ENCODE data around the gene RTN3. TPM values are rescaled to one million over a fixed set of nuclear protein-coding genes. Genes with fewer than 3 reads are reported as not detected.
"Not testable (repeated sequence)": the region's sequence is repeated elsewhere in the genome, so short reads cannot be mapped to it uniquely, and the experiment has no call there.

The RTN3 gene
- total RNA-seq, 1 donor from 2014 or later: 61.1 TPM

- no peak overlapping the region for H3K27ac Mint-ChIP-seq
- peaks cover 27% of the 10 kb centered on the region for H3K4me1 Mint-ChIP-seq (ENCODE audit: low read depth)
- peak overlapping the region; percentile 86 for H3K4me3 Mint-ChIP-seq (ENCODE audit: low read depth)
- H3K36me3 Mint-ChIP-seq (ENCODE audit: low read depth): peaks cover 19% of the 10 kb centered on the region
- H3K27me3 Mint-ChIP-seq (ENCODE audit: low read depth): no peaks in the 10 kb centered on the region
- no peak for DNase-seq (ENCODE audit: low spot score)
- intact Hi-C loops (cut with micrococcal nuclease): loop anchor here (5.0 kb wide), 1 partner anchor 133 kb away; the partner anchor contains the start of gene PLAAT4
- H3K9me3 Mint-ChIP-seq: no peaks in the 10 kb centered on the region
Measured at GRCh38 chr11:63670096-63670432, 11.2 kb upstream of the RTN3 start.

GRCh38 chr11:63670433-63671321, 10.6 kb upstream of the RTN3 start:
- no peaks in the 10 kb centered on the region for H3K9me3 Mint-ChIP-seq
- peaks cover 27% of the 10 kb centered on the region for H3K4me1 Mint-ChIP-seq (ENCODE audit: low read depth)
- peak overlapping the region; percentile 80 for H3K27ac Mint-ChIP-seq
- intact Hi-C loops (cut with micrococcal nuclease): loop anchor here (1.0 to 5.0 kb wide), 2 partner anchors 11 to 133 kb away; partner anchors contain the start of genes PLAAT4 and RTN3
- DNase-seq (ENCODE audit: low spot score): peak; percentile 19
- H3K27me3 Mint-ChIP-seq (ENCODE audit: low read depth): no peaks in the 10 kb centered on the region
- H3K4me3 Mint-ChIP-seq (ENCODE audit: low read depth): peak overlapping the region; percentile 86
- peaks cover 19% of the 10 kb centered on the region for H3K36me3 Mint-ChIP-seq (ENCODE audit: low read depth)

- Mint-ChIP-seq H3K9me3 (no peaks in the 10 kb centered on the region), H3K27ac (peak within 1 kb of the TSS; percentile 80), H3K27me3 (ENCODE audit: low read depth) (no peaks in the 10 kb centered on the region), H3K36me3 (ENCODE audit: low read depth) (peaks cover 19% of the 10 kb centered on the region), H3K4me3 (ENCODE audit: low read depth) (peak within 1 kb of the TSS; percentile 86), H3K4me1 (ENCODE audit: low read depth) (peaks cover 27% of the 10 kb centered on the region)
- intact Hi-C loops (cut with micrococcal nuclease): loop anchor here (1.0 to 5.0 kb wide), 2 partner anchors 10 to 134 kb away; partner anchors contain the start of genes PLAAT4 and RTN3
- peak; percentile 89 for DNase-seq (ENCODE audit: low spot score)
Measured at GRCh38 chr11:63671322-63672155, 9.8 kb upstream of the RTN3 start, which contains the start of gene ATL3. Gene ATL3, minus strand, starts transcription at chr11:63671376. Its CDS starts 41 bp downstream, at chr11:63671335.

GRCh38 chr11:63672156-63672463, 9.2 kb upstream of the RTN3 start:
- intact Hi-C loops (cut with micrococcal nuclease): loop anchor here (5.0 kb wide), 1 partner anchor 135 kb away; the partner anchor contains the start of gene PLAAT4
- Mint-ChIP-seq H3K27ac (no peak overlapping the region), H3K4me3 (ENCODE audit: low read depth) (no peak overlapping the region), H3K4me1 (ENCODE audit: low read depth) (peaks cover 27% of the 10 kb centered on the region), H3K9me3 (no peaks in the 10 kb centered on the region), H3K36me3 (ENCODE audit: low read depth) (peaks cover 19% of the 10 kb centered on the region), H3K27me3 (ENCODE audit: low read depth) (no peaks in the 10 kb centered on the region)
- DNase-seq (ENCODE audit: low spot score): no peak

GRCh38 chr11:63672936-63673539, 8.3 kb upstream of the RTN3 start:
- Mint-ChIP-seq H3K27me3 (ENCODE audit: low read depth) (no peaks in the 10 kb centered on the region), H3K36me3 (ENCODE audit: low read depth) (peaks cover 15% of the 10 kb centered on the region), H3K9me3 (no peaks in the 10 kb centered on the region), H3K4me3 (ENCODE audit: low read depth) (peak overlapping the region; percentile 51), H3K27ac (peak overlapping the region; percentile 38), H3K4me1 (ENCODE audit: low read depth) (peaks cover 20% of the 10 kb centered on the region)
- no peak for DNase-seq (ENCODE audit: low spot score)
- intact Hi-C loops (cut with micrococcal nuclease): loop anchor here (5.0 kb wide), 1 partner anchor 136 kb away; the partner anchor contains the start of gene PLAAT4

- Mint-ChIP-seq H3K27me3 (ENCODE audit: low read depth) (no peaks in the 10 kb centered on the region), H3K4me3 (ENCODE audit: low read depth) (no peak overlapping the region), H3K36me3 (ENCODE audit: low read depth) (peaks cover 10% of the 10 kb centered on the region), H3K4me1 (ENCODE audit: low read depth) (peaks cover 15% of the 10 kb centered on the region), H3K9me3 (no peaks in the 10 kb centered on the region), H3K27ac (no peak overlapping the region)
- intact Hi-C loops (cut with micrococcal nuclease): loop anchor here (5.0 kb wide), 1 partner anchor 136 kb away; the partner anchor contains the start of gene PLAAT4
- no peak for DNase-seq (ENCODE audit: low spot score)
Measured at GRCh38 chr11:63673579-63673978, 7.7 kb upstream of the RTN3 start.

GRCh38 chr11:63680834-63681320, 423 bp upstream of the RTN3 start:
- DNase-seq (ENCODE audit: low spot score): no peak
- no peaks in the 10 kb centered on the region for H3K9me3 Mint-ChIP-seq

GRCh38 chr11:63682066-63683021, 1.0 kb downstream of the RTN3 start:
- Mint-ChIP-seq H3K36me3 (ENCODE audit: low read depth) (no peaks in the 10 kb centered on the region), H3K4me1 (ENCODE audit: low read depth) (peaks cover 28% of the 10 kb centered on the region), H3K27me3 (ENCODE audit: low read depth) (peaks cover 6% of the 10 kb centered on the region), H3K27ac (peak overlapping the region; percentile 86), H3K4me3 (ENCODE audit: low read depth) (peak overlapping the region; percentile 89), H3K9me3 (no peaks in the 10 kb centered on the region)
- intact Hi-C loops (cut with micrococcal nuclease): no loop called here
- no peak for DNase-seq (ENCODE audit: low spot score)

More at GRCh38 chr11:63680834-63681320, 423 bp upstream of the RTN3 start:
- intact Hi-C loops (cut with micrococcal nuclease): loop anchor here (1.0 kb wide), 1 partner anchor 10 kb away; the partner anchor contains the start of gene ATL3
- Mint-ChIP-seq H3K4me3 (ENCODE audit: low read depth) (peak overlapping the region; percentile 89), H3K36me3 (ENCODE audit: low read depth) (no peaks in the 10 kb centered on the region), H3K4me1 (ENCODE audit: low read depth) (peaks cover 23% of the 10 kb centered on the region), H3K27me3 (ENCODE audit: low read depth) (peaks cover 6% of the 10 kb centered on the region), H3K27ac (peak overlapping the region; percentile 86)

GRCh38 chr11:63683133-63683991, 2.1 kb downstream of the RTN3 start:
- H3K4me1 Mint-ChIP-seq (ENCODE audit: low read depth): peaks cover 32% of the 10 kb centered on the region
- H3K27ac Mint-ChIP-seq: no peak overlapping the region
- no peak for DNase-seq (ENCODE audit: low spot score)
- peak overlapping the region; percentile 89 for H3K4me3 Mint-ChIP-seq (ENCODE audit: low read depth)
- H3K27me3 Mint-ChIP-seq (ENCODE audit: low read depth): peaks cover 6% of the 10 kb centered on the region
- no peaks in the 10 kb centered on the region for H3K36me3 Mint-ChIP-seq (ENCODE audit: low read depth)
- intact Hi-C loops (cut with micrococcal nuclease): no loop called here
- H3K9me3 Mint-ChIP-seq: no peaks in the 10 kb centered on the region

GRCh38 chr11:63685158-63685721, 3.9 kb downstream of the RTN3 start:
- H3K27ac Mint-ChIP-seq; H3K9me3 Mint-ChIP-seq; H3K27me3 Mint-ChIP-seq (ENCODE audit: low read depth); H3K4me3 Mint-ChIP-seq (ENCODE audit: low read depth); H3K36me3 Mint-ChIP-seq (ENCODE audit: low read depth); intact Hi-C loops (cut with micrococcal nuclease); DNase-seq (ENCODE audit: low spot score): not testable (repeated sequence)
- H3K4me1 Mint-ChIP-seq (ENCODE audit: low read depth): peaks cover 39% of the 10 kb centered on the region

Measured in activated T-helper 2 cell treated with anti-CD3 and anti-CD28 coated beads, Interferon-gamma antibody, Interleukin-2, Interleukin-4, amounts not matched to agents 10 μg/mL and 5 μg/mL and 100 μg/mL, durations not matched to agents 14 hours and 24 hours and 36 hours (primary cell).